HepG2 (cell line): ENCODE results near the gene NOS1AP. TPM values are rescaled to one million over a fixed set of nuclear protein-coding genes. Genes with fewer than 3 reads are reported as not detected.

ENCODE experiments used
- ATAC-seq: fragments of 200-7000 bp; cut with Tn5 transposase; 3 replicates; pipeline ENCODE4 v1.9.1; 2020; ENCODE audit warnings: mild to moderate bottlenecking, moderate library complexity
- BruUV-seq: library from RNA; stranded (reverse); fragments of 400-500 nt; replicated peaks from 2 replicates; lab custom pipeline; 2021; lab: Mats Ljungman, UMichigan
- CTCF ChIA-PET: fragments of 300-600 bp; formaldehyde crosslinking; extraction: SDS; loops from one replicate; lab custom pipeline; 2021; ENCODE audit warnings: low total read pairs, inconsistent platforms, low intra/inter-chr PET ratio; lab: Yijun Ruan, JAX
- POLR2A ChIA-PET: fragments of 350-600 bp; sonication (Branson Sonifier 250); formaldehyde crosslinking; loops from one replicate; lab custom pipeline; 2020; ENCODE audit warnings: antibody characterized with exemption, inconsistent platforms; lab: Yijun Ruan, JAX
- DNase-seq: peaks from one replicate; pipeline ENCODE4 v3.0.0-alpha.2; 2015; ENCODE audit warnings: low spot score
- FAIRE-seq: peaks from 3 replicates; lab custom pipeline; 2011; peaks lifted over from hg19 to GRCh38; lab: Jason Lieb, UNC
- H2AFZ ChIP-seq: one replicate; pipeline ENCODE4 v1.6.1; 2011; ENCODE audit warnings: low read length, inconsistent platforms
- H3K27ac ChIP-seq: fragments of 300-600 bp; 3 replicates; pipeline ENCODE4 v1.8.0; 2011; ENCODE audit warnings: mixed run types, mild to moderate bottlenecking, mixed read lengths, low read length, inconsistent platforms; ENCODE audit not compliant: insufficient read depth; ENCODE audit errors: extremely low read length
- H3K27me3 ChIP-seq, 2 experiments: fragments of 200-600 bp in 1 of 2; 2 replicates in 1 of 2; 3 replicates in 1 of 2; pipeline versions ENCODE4 v1.6.0 to v1.8.0; 2011; ENCODE audit warnings: low read length in 2 of 2, mild to moderate bottlenecking in 2 of 2, moderate library complexity in 2 of 2, inconsistent platforms in 1 of 2; ENCODE audit not compliant: insufficient read depth in 2 of 2, control insufficient read depth in 1 of 2
- H3K36me3 ChIP-seq, 2 experiments: fragments of 200-600 bp in 1 of 2; replicated peaks in 1 of 2; 2 replicates in 1 of 2; 3 replicates in 1 of 2; pipeline versions ENCODE4 v1.5.1 to v1.8.0; 2011; ENCODE audit warnings: low read length in 2 of 2, inconsistent platforms in 1 of 2; ENCODE audit not compliant: insufficient read depth in 2 of 2, control insufficient read depth in 1 of 2
- H3K4me1 ChIP-seq: 2 replicates; pipeline ENCODE4 v1.5.1; 2012; ENCODE audit warnings: low read length, inconsistent platforms; ENCODE audit not compliant: insufficient read depth
- H3K4me2 ChIP-seq: 2 replicates; pipeline ENCODE4 v1.6.0; 2011; ENCODE audit warnings: low read depth, low read length, inconsistent platforms
- H3K4me3 ChIP-seq, 3 experiments: fragments of 200-600 bp in 1 of 3; sonication (generic), shearing (Covaris generic) in 1 of 3; replicated peaks in 1 of 3; 2 replicates each; pipeline ENCODE4 v1.5.1; 2011 to 2016; ENCODE audit warnings: low read length in 3 of 3, inconsistent platforms in 2 of 3, low read depth in 2 of 3, mild to moderate bottlenecking in 2 of 3, control low read depth in 1 of 3, mixed read lengths in 1 of 3; ENCODE audit not compliant: insufficient read depth in 1 of 3
- H3K79me2 ChIP-seq: one replicate; pipeline ENCODE4 v1.6.1; 2011; ENCODE audit warnings: low read length, inconsistent platforms; ENCODE audit not compliant: insufficient read depth
- H3K9ac ChIP-seq: 2 replicates; pipeline ENCODE4 v1.6.0; 2011; ENCODE audit warnings: mild to moderate bottlenecking, low read depth, low read length, inconsistent platforms; ENCODE audit not compliant: insufficient read depth
- H3K9me3 ChIP-seq: 2 replicates; pipeline ENCODE4 v1.5.1; 2012; ENCODE audit warnings: mild to moderate bottlenecking, low read length
- H4K20me1 ChIP-seq: 2 replicates; pipeline ENCODE4 v1.6.0; 2011; ENCODE audit warnings: inconsistent platforms, mild to moderate bottlenecking, low read length, moderate library complexity; ENCODE audit not compliant: insufficient read depth
- BCL6 ChIP-seq: IDR thresholded peaks from 2 replicates; pipeline ENCODE4 v1.6.1; 2016; ENCODE audit warnings: missing genetic modification reagents, missing compliant biosample characterization
- CHD4 ChIP-seq: fragments of 200-600 bp; sonication (generic); IDR thresholded peaks from 2 replicates; pipeline ENCODE4 v1.7.0; 2017; ENCODE audit warnings: mild to moderate bottlenecking, low read length, borderline replicate concordance
- CREB3 ChIP-seq: sonication (generic); formaldehyde crosslinking; IDR thresholded peaks from 2 replicates; pipeline ENCODE4 v1.5.0; 2020; ENCODE audit warnings: missing genetic modification reagents
- FOXA1 ChIP-seq, 2 experiments: fragments of 450-650 bp in 1 of 2; sonication (generic) in 1 of 2; formaldehyde crosslinking in 1 of 2; IDR thresholded peaks; 2 replicates each; pipeline versions ENCODE4 v1.4.0 to v1.6.1; 2016 to 2020; ENCODE audit warnings: missing genetic modification reagents in 1 of 2
- FOXJ3 ChIP-seq: sonication (generic); formaldehyde crosslinking; IDR thresholded peaks from 2 replicates; pipeline ENCODE4 v1.4.0; 2020; ENCODE audit warnings: missing genetic modification reagents, mild to moderate bottlenecking, borderline replicate concordance
- GABPA ChIP-seq, 2 experiments: IDR thresholded peaks; 2 replicates each; pipeline ENCODE4 v1.6.1; 2011 to 2016; ENCODE audit warnings: low read depth in 2 of 2, low read length in 1 of 2, missing biosample characterization in 1 of 2, missing genetic modification characterization in 1 of 2
- HIC2 ChIP-seq: sonication (generic); formaldehyde crosslinking; IDR thresholded peaks from 2 replicates; pipeline ENCODE4 v1.9.0; 2022; ENCODE audit warnings: low read depth, missing genetic modification reagents
- KLF9 ChIP-seq: IDR thresholded peaks from 2 replicates; pipeline ENCODE4 v1.6.1; 2016; ENCODE audit warnings: low read depth
- MAFF ChIP-seq: IDR thresholded peaks from 2 replicates; pipeline ENCODE4 v1.6.1; 2011; ENCODE audit warnings: low read depth, low read length, improper control_type of control experiment
- MAFK ChIP-seq, 2 experiments: IDR thresholded peaks in 1 of 2; conservative IDR thresholded peaks in 1 of 2; 2 replicates each; pipeline ENCODE4 v1.6.1; 2011; ENCODE audit warnings: improper control_type of control experiment in 2 of 2, low read length in 2 of 2
- MAX ChIP-seq: IDR thresholded peaks from 2 replicates; pipeline ENCODE4 v1.6.1; 2012; ENCODE audit warnings: inconsistent platforms
- NCOA2 ChIP-seq: sonication (generic); formaldehyde crosslinking; IDR thresholded peaks from 2 replicates; pipeline ENCODE4 v1.8.0; 2022; ENCODE audit warnings: inconsistent platforms
- NFATC3 ChIP-seq: sonication (generic); formaldehyde crosslinking; IDR thresholded peaks from 2 replicates; pipeline ENCODE4 v1.5.1; 2020; ENCODE audit warnings: mild to moderate bottlenecking, missing genetic modification reagents
- NR2F6 ChIP-seq, 2 experiments: IDR thresholded peaks; 2 replicates each; pipeline ENCODE4 v1.6.1; 2016; ENCODE audit warnings: antibody characterized with exemption in 1 of 2, mild to moderate bottlenecking in 1 of 2
- ZBTB34 ChIP-seq: sonication (generic); formaldehyde crosslinking; IDR thresholded peaks from 2 replicates; pipeline ENCODE4 v1.8.0; 2022; ENCODE audit warnings: mild to moderate bottlenecking, missing genetic modification reagents
- ZBTB44 ChIP-seq: sonication (generic); formaldehyde crosslinking; IDR thresholded peaks from 2 replicates; pipeline ENCODE4 v1.4.0; 2020; ENCODE audit warnings: missing genetic modification reagents
- ZNF274 ChIP-seq: sonication (generic); formaldehyde crosslinking; IDR thresholded peaks from 2 replicates; pipeline ENCODE4 v1.5.1; 2020; ENCODE audit warnings: mild to moderate bottlenecking, missing genetic modification reagents
- WGBS: methylation state at CpG from one replicate; pipeline ENCODE4 v1.1.6; 2017; ENCODE audit warnings: low lambda C conversion rate; 5-methylcytosine and 5-hydroxymethylcytosine counted together
- in situ Hi-C: cut with HindIII; loops from 2 replicates; pipeline ENCODE4 v1.10.0; 2017; ENCODE audit warnings: low pct_unique_long_range_greater_than_20kb; ENCODE audit not compliant: extremely low pct_ligation_motif_present
- intact Hi-C: fragments of 100-400 bp; cut with micrococcal nuclease; formaldehyde crosslinking; loops from one replicate; pipeline ENCODE4 v1.10.0; 2022; ENCODE audit not compliant: unreplicated experiment
- polyA plus RNA-seq, 8 experiments: library from polyadenylated mRNA; depleted of rRNA in 3 of 8; stranded (reverse) in 7 of 8; unstranded in 1 of 8; fragments of >200 nt; fragmentation: Illumina TruSeq in 4 of 8; extraction: Trizol in 4 of 8; gene quantifications; 2 replicates each; pipeline versions ENCODE4 v1.2.1 to v1.2.3, GENCODE V29; 2011 to 2016; ENCODE audit warnings: low read depth in 4 of 8, missing spikeins in 1 of 8, mixed read lengths in 1 of 8; ENCODE audit not compliant: insufficient read depth in 1 of 8
- total RNA-seq, 5 experiments: library from RNA; depleted of rRNA; stranded (reverse); fragments of >200 nt; fragmentation: Illumina TruSeq; extraction: Trizol; gene quantifications; 2 replicates each; pipeline ENCODE4 v1.2.3, GENCODE V29; 2016; ENCODE audit warnings: low read depth in 1 of 5

Gene NOS1AP
- total and polyA plus RNA-seq, 2 of the 13 experiments (the other 11 are each of a cell fraction or from before 2014, with no cell fraction given), result 2.0 to 3.3 TPM

GRCh38 chr1:162213281-162213912 is 143.9 kb downstream of the NOS1AP start:
- H3K4me2 ChIP-seq, result peak overlapping the region; percentile 53
- in situ Hi-C loops (no loop called here), intact Hi-C loops (loop anchor here (2.0 kb wide), 2 partner anchors 17 to 33 kb away; no protein-coding TSS in a partner anchor)
- H3K4me3 ChIP-seq, result peak overlapping the region in 1 of 3 experiments; percentile 7; a peak in 1 of 6 replicates
- no TSS peak for BruUV-seq
- H3K79me2 ChIP-seq, result peaks cover 13% of the 10 kb centered on the region
- H2AFZ ChIP-seq, result no peak overlapping the region
- ChIA-PET POLR2A (interaction anchor here (1.3 to 1.7 kb wide), 5 partner anchors 8 to 68 kb away, joined by 3 to 5 read pairs (median 4); no protein-coding TSS in a partner anchor), CTCF (interaction anchor here (1.5 kb wide), 1 partner anchor 157 kb away, joined by 4 read pairs; no protein-coding TSS in a partner anchor)
- peak; percentile 77 for ATAC-seq
- 32% methylated on average over 6 of the region's 7 CpGs for WGBS
- H3K9me3 ChIP-seq, result no peaks in the 10 kb centered on the region
- H3K4me1 ChIP-seq, result peaks cover 33% of the 10 kb centered on the region
- DNase-seq, result peak; percentile 86
- H3K36me3 ChIP-seq, result peaks cover 0 to 5% of the 10 kb centered on the region in 2 experiments; a peak in 1 of 5 replicates
- FAIRE-seq, result peak; percentile 60
- no peaks in the 10 kb centered on the region for H3K27me3 ChIP-seq
- peaks cover 8% of the 10 kb centered on the region; the same call in 1 of the 2 replicates for H4K20me1 ChIP-seq
- H3K27ac ChIP-seq, result peak overlapping the region; percentile 39
- peak overlapping the region; percentile 4; the same call in 1 of the 2 replicates for H3K9ac ChIP-seq
- 0 out of 2 replicates have a peak, but pooled peaks have one; percentile 52 for TF ChIP-seq HIC2 (CRISPR knock-in tag)
- no peak for TF ChIP-seq KLF9
- peak; percentile 56; the same call in 1 of the 2 replicates for TF ChIP-seq BCL6 (CRISPR knock-in tag)
- TF ChIP-seq MAFF, result 0 out of 2 replicates have a peak, but pooled peaks have one; percentile 17
- TF ChIP-seq NR2F6 (IDR thresholded peaks at IDR 0.05), result no peak; the same call in none of the 2 replicates
- 0 out of 2 replicates have a peak, but pooled peaks have one; percentile 10 for TF ChIP-seq NR2F6 (CRISPR knock-in tag; IDR thresholded peaks at IDR 0.05)
- no peak for TF ChIP-seq NCOA2 (CRISPR knock-in tag)
- 0 out of 2 replicates have a peak, but pooled peaks have one; percentile 38 for TF ChIP-seq ZBTB34 (CRISPR knock-in tag)
- 0 out of 2 replicates have a peak, but pooled peaks have one; percentile 77 for TF ChIP-seq CHD4
- no peak for TF ChIP-seq GABPA (IDR thresholded peaks at IDR 0.05; ENCODE audit: low read depth, low read length)
- no peak for TF ChIP-seq GABPA (CRISPR knock-in tag; IDR thresholded peaks at IDR 0.05; ENCODE audit: low read depth)
- TF ChIP-seq CREB3 (CRISPR knock-in tag), result no peak
- TF ChIP-seq FOXJ3 (CRISPR knock-in tag), result no peak
- no peak for TF ChIP-seq FOXA1 (IDR thresholded peaks at IDR 0.05)
- 0 out of 2 replicates have a peak, but pooled peaks have one; percentile 4 for TF ChIP-seq FOXA1 (CRISPR knock-in tag; IDR thresholded peaks at IDR 0.05)
- TF ChIP-seq MAX, result no peak
- TF ChIP-seq ZNF274 (CRISPR knock-in tag), result no peak
- TF ChIP-seq ZBTB44 (CRISPR knock-in tag), result no peak
- peak in 1 of 2 experiments; percentile 18; a peak in 1 of 4 replicates for TF ChIP-seq MAFK (conservative IDR thresholded peaks at IDR 0.05 in 1 of 2, IDR thresholded peaks at IDR 0.05 in 1 of 2; ENCODE audit: low read length in 2 of 2)
- no peak for TF ChIP-seq NFATC3 (CRISPR knock-in tag)
